Body of pancreas (tissue), 4 donors: ENCODE measurements around the gene HMSD. TPM values are rescaled to one million over a fixed set of nuclear protein-coding genes. Genes with fewer than 3 reads are reported as not detected.
A peak's percentile ranks its signal among the peaks of the same experiment; 100 is the strongest.

Experiments used
- ATAC-seq: fragments of 150-250 bp; one replicate; pipeline ENCODE4 v1.9.1; 2016
- DNase-seq, 4 donors: peaks; one replicate each; pipeline ENCODE4 v3.0.0-alpha.2; 2019
- H3K27ac ChIP-seq, 4 donors: fragments of 200-600 bp; sonication (generic); 1 replicate in 3 of 4; 2 replicates in 1 of 4; pipeline versions ENCODE4 v1.5.1 to v1.6.1; 2016 to 2019; ENCODE audit warnings: mild to moderate bottlenecking in 1 of 4, mixed read lengths in 1 of 4, moderate library complexity in 1 of 4
- H3K27me3 ChIP-seq, 2 donors: fragments of 200-600 bp; sonication (generic); one replicate each; pipeline ENCODE4 v1.6.0; 2016; ENCODE audit warnings: mild to moderate bottlenecking in 1 of 2
- H3K36me3 ChIP-seq, 2 donors: fragments of 200-600 bp; sonication (generic); replicated peaks in 1 of 2; 2 replicates each; pipeline ENCODE4 v1.5.1; 2016; ENCODE audit warnings: low read depth in 2 of 2; ENCODE audit not compliant: insufficient read depth in 1 of 2
- H3K4me1 ChIP-seq: fragments of 200-600 bp; sonication (generic); one replicate; pipeline ENCODE4 v1.6.0; 2016
- H3K4me3 ChIP-seq, 2 donors: fragments of 200-600 bp; sonication (generic); 1 replicate in 1 of 2; 2 replicates in 1 of 2; pipeline ENCODE4 v1.5.1; 2016 to 2019
- H3K9me3 ChIP-seq, 3 donors: fragments of 200-600 bp; sonication (generic); 1 replicate in 2 of 3; 2 replicates in 1 of 3; pipeline ENCODE4 v1.5.1; 2016
- CTCF ChIP-seq, 7 experiments: fragments of 450-650 bp in 4 of 7; fragments of 200-600 bp in 3 of 7; sonication (generic) in 3 of 7; IDR thresholded peaks; one replicate each; pipeline ENCODE4 v1.5.1; 2016 to 2019; ENCODE audit warnings: antibody characterized with exemption in 7 of 7
- POLR2A ChIP-seq, 3 donors: fragments of 450-650 bp; IDR thresholded peaks; one replicate each; pipeline ENCODE4 v1.6.1; 2016; ENCODE audit warnings: antibody characterized with exemption in 3 of 3, mild to moderate bottlenecking in 2 of 3
- WGBS, 2 donors: methylation state at CpG; one replicate each; pipeline ENCODE4 v1.1.5; 2017; 5-methylcytosine and 5-hydroxymethylcytosine counted together
- intact Hi-C: fragments of 100-400 bp; cut with DNase I; formaldehyde crosslinking; loops from one replicate; pipeline ENCODE4 v1.15.1; 2023
- total RNA-seq, 2 donors: library from RNA; depleted of rRNA; stranded (reverse); fragments of >200 nt; gene quantifications; one replicate each; pipeline ENCODE4 v1.1.0, GENCODE V29; 2016

HMSD gene
- total RNA-seq, 2 donors from 2014 or later: not detected

GRCh38 chr18:63997606-63998005 lies 48.5 kb downstream of the HMSD start:
- 65 to 73% methylated on average over 2 of the region's 2 CpGs for WGBS, 2 donors
- intact Hi-C loops: no loop called here
- no peaks in the 10 kb centered on the region for H3K36me3 ChIP-seq
- DNase-seq (no peak), ATAC-seq (no peak)
- TF ChIP-seq POLR2A (IDR thresholded peaks at IDR 0.05): no peak
- no peak for TF ChIP-seq CTCF (IDR thresholded peaks at IDR 0.05)
- no peak overlapping the region for H3K27ac ChIP-seq
- H3K4me1 ChIP-seq: peaks cover 19% of the 10 kb centered on the region
- H3K27me3 ChIP-seq: no peaks in the 10 kb centered on the region
- no peak overlapping the region for H3K4me3 ChIP-seq
- H3K9me3 ChIP-seq: no peaks in the 10 kb centered on the region

GRCh38 chr18:63999871-64000270 lies 50.8 kb downstream of the HMSD start:
- WGBS, 2 donors: 16 to 47% methylated on average over 2 of the region's 2 CpGs
- ATAC-seq: peak; percentile 59
- no peaks in the 10 kb centered on the region for H3K36me3 ChIP-seq
- H3K4me3 ChIP-seq: no peak overlapping the region
- peak in 2 of 4 donors; percentile 21 to 48 for DNase-seq
- no peaks in the 10 kb centered on the region for H3K9me3 ChIP-seq
- TF ChIP-seq CTCF (IDR thresholded peaks at IDR 0.05) (no peak), POLR2A (IDR thresholded peaks at IDR 0.05) (no peak)
- peaks cover 13% of the 10 kb centered on the region for H3K4me1 ChIP-seq
- intact Hi-C loops: no loop called here
- H3K27ac ChIP-seq: no peak overlapping the region
- H3K27me3 ChIP-seq: no peaks in the 10 kb centered on the region

GRCh38 chr18:64002581-64002980 lies 53.5 kb downstream of the HMSD start:
- Histone ChIP-seq H3K4me3 (no peak overlapping the region), H3K27me3 (no peaks in the 10 kb centered on the region), H3K9me3 (no peaks in the 10 kb centered on the region), H3K27ac (no peak overlapping the region), H3K4me1 (peaks cover 13% of the 10 kb centered on the region), H3K36me3 (no peaks in the 10 kb centered on the region)
- 63 to 75% methylated on average over 13 to 31 of the region's 41 CpGs for WGBS, 2 donors
- DNase-seq: no peak
- TF ChIP-seq CTCF (IDR thresholded peaks at IDR 0.05) (no peak), POLR2A (IDR thresholded peaks at IDR 0.05) (no peak)
- intact Hi-C loops: no loop called here
- ATAC-seq: no peak

GRCh38 chr18:64009305-64009704 lies 60.2 kb downstream of the HMSD start:
- Histone ChIP-seq H3K4me1 (peaks cover 5% of the 10 kb centered on the region), H3K27me3 (no peaks in the 10 kb centered on the region), H3K4me3 (no peak overlapping the region), H3K27ac (no peak overlapping the region), H3K9me3 (no peaks in the 10 kb centered on the region), H3K36me3 (no peaks in the 10 kb centered on the region)
- 21 to 36% methylated on average over 3 of the region's 3 CpGs for WGBS, 2 donors
- ATAC-seq (no peak), DNase-seq (no peak)
- intact Hi-C loops: no loop called here
- TF ChIP-seq CTCF (IDR thresholded peaks at IDR 0.05): no peak
- TF ChIP-seq POLR2A (IDR thresholded peaks at IDR 0.05): no peak

Other genes with a start within 250 kb of the HMSD start
- gene SERPINB11, start 246.3 kb upstream of the HMSD start, total RNA-seq: not detected
- gene SERPINB7, start 173.9 kb upstream of the HMSD start, total RNA-seq: not detected
- 1 to 10 TPM in 1 of 2 donors, not detected in 1; 1.6 TPM for gene SERPINB2, start 61.6 kb upstream of the HMSD start, total RNA-seq
- not detected for gene SERPINB10, start 41.3 kb upstream of the HMSD start, total RNA-seq
- gene SERPINB8, start 20.8 kb downstream of the HMSD start, total RNA-seq: 10 to 100 TPM in 1 of 2 donors, 1 to 10 TPM in 1; 2.9 to 13.5 TPM
- gene LINC00305, start 199.8 kb downstream of the HMSD start, total RNA-seq: not detected